H9 (cell line): ENCODE data around the gene TGOLN2. TPM values are rescaled to one million over a fixed set of nuclear protein-coding genes. Genes with fewer than 3 reads are reported as not detected.
A peak's percentile ranks its signal among the peaks of the same experiment; 100 is the strongest.

Experiments used
- DNase-seq: peaks from one replicate; pipeline ENCODE4 v3.0.0-alpha.2; 2017
- H2AFZ ChIP-seq: one replicate; pipeline ENCODE4 v1.6.1; 2013; ENCODE audit warnings: mild to moderate bottlenecking, low read length, control low read depth, moderate library complexity
- H2AK5ac ChIP-seq: 2 replicates; pipeline ENCODE4 v1.6.1; 2013; ENCODE audit warnings: low read length, control low read depth, mixed read lengths; ENCODE audit not compliant: insufficient read length
- H2BK120ac ChIP-seq: one replicate; pipeline ENCODE4 v1.6.1; 2013; ENCODE audit warnings: low read depth, mild to moderate bottlenecking, low read length, control low read depth, inconsistent platforms; ENCODE audit not compliant: poor library complexity, severe bottlenecking
- H2BK12ac ChIP-seq: 2 replicates; pipeline ENCODE4 v1.6.1; 2013; ENCODE audit warnings: low read length, control low read depth, mixed read lengths, low read depth; ENCODE audit not compliant: insufficient read length
- H2BK15ac ChIP-seq: 2 replicates; pipeline ENCODE4 v1.6.1; 2013; ENCODE audit warnings: low read depth, low read length, control low read depth
- H2BK20ac ChIP-seq: one replicate; pipeline ENCODE4 v1.6.1; 2013; ENCODE audit warnings: low read depth, mild to moderate bottlenecking, low read length, control low read depth, inconsistent platforms; ENCODE audit not compliant: poor library complexity, severe bottlenecking
- H2BK5ac ChIP-seq: 2 replicates; pipeline ENCODE4 v1.6.1; 2013; ENCODE audit warnings: low read length, control low read depth, mixed read lengths; ENCODE audit not compliant: insufficient read length
- H3K14ac ChIP-seq: 2 replicates; pipeline ENCODE4 v1.6.1; 2013; ENCODE audit warnings: low read length, control low read depth; ENCODE audit not compliant: insufficient read depth
- H3K18ac ChIP-seq: 2 replicates; pipeline ENCODE4 v1.6.1; 2013; ENCODE audit warnings: low read depth, mild to moderate bottlenecking, mixed read lengths, low read length, control low read depth; ENCODE audit not compliant: insufficient read length
- H3K23ac ChIP-seq: 2 replicates; pipeline ENCODE4 v1.6.1; 2013; ENCODE audit warnings: low read length, control low read depth, mixed read lengths, low read depth; ENCODE audit not compliant: insufficient read length
- H3K23me2 ChIP-seq: 2 replicates; pipeline ENCODE4 v1.6.1; 2013; ENCODE audit warnings: low read depth, mild to moderate bottlenecking, mixed read lengths, low read length, control low read depth; ENCODE audit not compliant: insufficient read length, poor library complexity, severe bottlenecking
- H3K27ac ChIP-seq: 2 replicates; pipeline ENCODE4 v1.5.1; 2013; ENCODE audit warnings: low read length, control low read depth, mixed read lengths, low read depth; ENCODE audit not compliant: insufficient read length
- H3K27me3 ChIP-seq: 2 replicates; pipeline ENCODE4 v1.6.1; 2013; ENCODE audit warnings: low read length, control low read depth, inconsistent platforms; ENCODE audit not compliant: insufficient read depth
- H3K4ac ChIP-seq: 2 replicates; pipeline ENCODE4 v1.6.1; 2013; ENCODE audit warnings: low read depth, mild to moderate bottlenecking, control low read depth, inconsistent platforms, low read length, moderate library complexity
- H3K4me1 ChIP-seq: 2 replicates; pipeline ENCODE4 v1.6.1; 2013; ENCODE audit warnings: low read length, control low read depth, inconsistent platforms; ENCODE audit not compliant: insufficient read depth
- H3K4me2 ChIP-seq: 2 replicates; pipeline ENCODE4 v1.6.1; 2013; ENCODE audit warnings: low read length, control low read depth, mixed read lengths; ENCODE audit not compliant: insufficient read length, insufficient read depth
- H3K56ac ChIP-seq: 2 replicates; pipeline ENCODE4 v1.6.1; 2013; ENCODE audit warnings: low read depth, mild to moderate bottlenecking, mixed read lengths, low read length, control low read depth; ENCODE audit not compliant: insufficient read length
- H3K79me1 ChIP-seq: 2 replicates; pipeline ENCODE4 v1.6.1; 2013; ENCODE audit warnings: low read depth, mild to moderate bottlenecking, moderate library complexity, low read length, control low read depth, inconsistent platforms; ENCODE audit not compliant: insufficient read depth, poor library complexity, severe bottlenecking
- H3K79me2 ChIP-seq: 2 replicates; pipeline ENCODE4 v1.6.1; 2013; ENCODE audit warnings: low read length, control low read depth, inconsistent platforms; ENCODE audit not compliant: insufficient read depth
- H3K9ac ChIP-seq: 2 replicates; pipeline ENCODE4 v1.6.1; 2013; ENCODE audit warnings: low read length, control low read depth, mixed read lengths; ENCODE audit not compliant: insufficient read length; ENCODE audit errors: extremely low read depth
- H3K9me3 ChIP-seq: one replicate; pipeline ENCODE4 v1.6.1; 2013; ENCODE audit warnings: low read depth, low read length, inconsistent platforms; ENCODE audit not compliant: control insufficient read depth
- H3T11ph ChIP-seq: one replicate; pipeline ENCODE4 v1.6.1; 2013; ENCODE audit warnings: mild to moderate bottlenecking, low read length, control low read depth, inconsistent platforms
- H4K20me1 ChIP-seq: one replicate; pipeline ENCODE4 v1.6.1; 2013; ENCODE audit not compliant: control insufficient read depth, insufficient read length, insufficient read depth
- H4K5ac ChIP-seq: 2 replicates; pipeline ENCODE4 v1.6.1; 2013; ENCODE audit warnings: low read depth, mild to moderate bottlenecking, mixed read lengths, low read length, control low read depth; ENCODE audit not compliant: insufficient read length
- H4K8ac ChIP-seq: replicated peaks from 2 replicates; pipeline ENCODE4 v1.6.1; 2013; ENCODE audit warnings: low read length, control low read depth, mixed read lengths, low read depth; ENCODE audit not compliant: insufficient read length
- H4K91ac ChIP-seq: 2 replicates; pipeline ENCODE4 v1.6.1; 2013; ENCODE audit warnings: low read depth, mild to moderate bottlenecking, moderate library complexity, mixed read lengths, low read length, control low read depth; ENCODE audit not compliant: insufficient read length
- H3K27ac Mint-ChIP-seq, 3 experiments: 2 replicates in 2 of 3; 3 replicates in 1 of 3; pipeline ENCODE4 v1.8.0; 2020 to 2021; ENCODE audit warnings: mixed read lengths in 3 of 3, mild to moderate bottlenecking in 1 of 3, moderate library complexity in 1 of 3
- H3K27me3 Mint-ChIP-seq: 2 replicates; pipeline ENCODE4 v1.8.0; 2021; ENCODE audit warnings: low read depth, mild to moderate bottlenecking, moderate library complexity, mixed read lengths
- H3K36me3 Mint-ChIP-seq, 3 experiments: 2 replicates in 2 of 3; 3 replicates in 1 of 3; pipeline ENCODE4 v1.8.0; 2020 to 2021; ENCODE audit warnings: low read depth in 3 of 3, mixed read lengths in 3 of 3; ENCODE audit not compliant: insufficient read depth in 1 of 3
- H3K4me1 Mint-ChIP-seq, 2 experiments: 2 replicates each; pipeline ENCODE4 v1.8.0; 2020; ENCODE audit warnings: mixed read lengths in 2 of 2
- H3K4me3 Mint-ChIP-seq, 2 experiments: 2 replicates in 1 of 2; 3 replicates in 1 of 2; pipeline ENCODE4 v1.8.0; 2020 to 2021; ENCODE audit warnings: mild to moderate bottlenecking in 2 of 2, mixed read lengths in 2 of 2, moderate library complexity in 1 of 2
- H3K9me3 Mint-ChIP-seq, 2 experiments: 2 replicates in 1 of 2; 3 replicates in 1 of 2; pipeline ENCODE4 v1.8.0; 2020; ENCODE audit warnings: mild to moderate bottlenecking in 2 of 2, mixed read lengths in 2 of 2, moderate library complexity in 1 of 2
- WGBS: extraction: QIAGEN DNeasy Blood & Tissue Kit; methylation state at CpG from one replicate; pipeline ENCODE4 v1.1.7; 2013; ENCODE audit warnings: missing lambda C conversion rate, low lambda C conversion rate, mixed read lengths; ENCODE audit not compliant: insufficient read length; ENCODE audit errors: extremely low coverage; 5-methylcytosine and 5-hydroxymethylcytosine counted together
- total RNA-seq: library from RNA; stranded (reverse); gene quantifications from 2 replicates; pipeline ENCODE4 v1.2.1, GENCODE V29; 2021
- TF ChIP-seq, protein P1 (sequence below): fragments of 200-600 bp; sonication (generic); conservative IDR thresholded peaks from 3 replicates; pipeline ENCODE4 v1.8.0; 2021; ENCODE audit warnings: antibody characterized with exemption, mild to moderate bottlenecking

Gene TGOLN2
- total RNA-seq, 1 experiment from 2014 or later, result 47.8 TPM

DNA sequence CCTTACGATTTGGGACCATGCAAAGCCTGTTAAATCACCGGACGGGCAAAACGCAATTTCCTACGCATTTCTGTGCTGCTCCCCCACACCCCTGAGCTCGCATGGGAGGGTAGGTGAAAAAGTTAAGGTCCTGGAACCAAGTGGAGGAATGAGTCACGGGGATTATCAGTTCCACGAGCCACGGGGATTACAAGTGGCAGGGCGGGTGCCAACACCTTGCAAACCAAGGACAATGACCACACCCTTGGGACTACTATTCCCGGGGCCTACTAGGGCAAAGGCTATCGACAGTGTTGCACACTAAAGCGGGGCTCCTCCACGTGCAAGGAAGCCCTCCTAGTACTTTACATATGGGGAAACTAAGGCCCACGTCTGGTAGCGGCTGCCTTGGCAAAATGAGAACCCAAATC, 26.1 kb upstream of the TGOLN2 start:
- Mint-ChIP-seq H3K4me1 (peaks cover 5 to 12% of the 10 kb centered on the region in 2 experiments; a peak in 3 of 4 replicates), H3K4me3 (peak overlapping the region; percentile 91 to 99), H3K36me3 (peaks cover 12 to 31% (median 21%) of the 10 kb centered on the region in 3 experiments; a peak in 6 of 7 replicates), H3K9me3 (no peaks in the 10 kb centered on the region), H3K27me3 (no peaks in the 10 kb centered on the region), H3K27ac (no peak overlapping the region)
- H4K20me1 ChIP-seq, result no peaks in the 10 kb centered on the region
- H4K8ac ChIP-seq, result no peak overlapping the region
- no peak overlapping the region for H2AFZ ChIP-seq
- H2AK5ac ChIP-seq, result no peak overlapping the region
- H3K23me2 ChIP-seq, result peaks cover 12% of the 10 kb centered on the region
- H3K4me2 ChIP-seq, result peak overlapping the region; percentile 89
- H3K18ac ChIP-seq, result no peak overlapping the region
- H2BK15ac ChIP-seq, result no peak overlapping the region
- no peaks in the 10 kb centered on the region for H3K79me1 ChIP-seq
- H4K5ac ChIP-seq, result no peak overlapping the region
- H3K23ac ChIP-seq, result no peak overlapping the region
- TF ChIP-seq, protein P1, sequence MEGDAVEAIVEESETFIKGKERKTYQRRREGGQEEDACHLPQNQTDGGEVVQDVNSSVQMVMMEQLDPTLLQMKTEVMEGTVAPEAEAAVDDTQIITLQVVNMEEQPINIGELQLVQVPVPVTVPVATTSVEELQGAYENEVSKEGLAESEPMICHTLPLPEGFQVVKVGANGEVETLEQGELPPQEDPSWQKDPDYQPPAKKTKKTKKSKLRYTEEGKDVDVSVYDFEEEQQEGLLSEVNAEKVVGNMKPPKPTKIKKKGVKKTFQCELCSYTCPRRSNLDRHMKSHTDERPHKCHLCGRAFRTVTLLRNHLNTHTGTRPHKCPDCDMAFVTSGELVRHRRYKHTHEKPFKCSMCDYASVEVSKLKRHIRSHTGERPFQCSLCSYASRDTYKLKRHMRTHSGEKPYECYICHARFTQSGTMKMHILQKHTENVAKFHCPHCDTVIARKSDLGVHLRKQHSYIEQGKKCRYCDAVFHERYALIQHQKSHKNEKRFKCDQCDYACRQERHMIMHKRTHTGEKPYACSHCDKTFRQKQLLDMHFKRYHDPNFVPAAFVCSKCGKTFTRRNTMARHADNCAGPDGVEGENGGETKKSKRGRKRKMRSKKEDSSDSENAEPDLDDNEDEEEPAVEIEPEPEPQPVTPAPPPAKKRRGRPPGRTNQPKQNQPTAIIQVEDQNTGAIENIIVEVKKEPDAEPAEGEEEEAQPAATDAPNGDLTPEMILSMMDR, result no peak
- H2BK120ac ChIP-seq, result no peak overlapping the region
- no peak overlapping the region for H3K27ac ChIP-seq
- no peaks in the 10 kb centered on the region for H3K9me3 ChIP-seq
- no peak overlapping the region for H3T11ph ChIP-seq
- H3K4ac ChIP-seq, result no peak overlapping the region
- H3K4me1 ChIP-seq, result no peaks in the 10 kb centered on the region
- no peaks in the 10 kb centered on the region for H3K27me3 ChIP-seq
- H3K56ac ChIP-seq, result no peak overlapping the region
- no peak overlapping the region for H4K91ac ChIP-seq
- H2BK5ac ChIP-seq, result no peak overlapping the region
- DNase-seq, result no peak
- H2BK20ac ChIP-seq, result no peak overlapping the region
- H3K14ac ChIP-seq, result no peak overlapping the region
- H3K79me2 ChIP-seq, result no peaks in the 10 kb centered on the region
- no peak overlapping the region for H2BK12ac ChIP-seq
- H3K9ac ChIP-seq, result peak overlapping the region; percentile 5
- no CpG with 5 or more reads among the region's 16 CpGs for WGBS
